SH-SY5Y (cell line): ENCODE results near the gene ANKRD63.

ENCODE experiments used
- GATA2 ChIP-seq: IDR thresholded peaks from 2 replicates; pipeline ENCODE4 v1.6.1; 2011; ENCODE audit warnings: mild to moderate bottlenecking, low read depth, low read length
- GATA3 ChIP-seq: IDR thresholded peaks from 2 replicates; pipeline ENCODE4 v1.6.1; 2011; ENCODE audit warnings: low read depth, mild to moderate bottlenecking, low read length, moderate library complexity

DNA sequence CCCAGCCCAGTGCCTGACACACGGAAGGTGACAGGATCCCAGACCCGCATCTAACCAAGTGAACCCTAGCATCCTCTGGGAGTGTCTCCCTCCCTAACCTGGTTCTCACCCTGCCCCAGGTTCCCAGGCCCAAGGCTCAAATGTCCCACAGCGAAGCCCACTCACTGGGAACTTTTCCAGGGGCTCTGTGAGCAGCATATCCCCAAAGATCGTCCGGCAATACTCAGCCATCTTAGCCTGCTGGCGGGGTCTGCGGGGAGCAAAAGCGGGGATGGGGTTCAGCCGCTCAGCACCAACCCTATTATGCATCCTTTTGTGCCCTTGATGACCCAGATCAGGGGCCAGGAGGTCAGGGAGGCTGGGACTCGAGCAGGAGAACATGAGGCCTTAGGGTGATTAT, 14.5 kb upstream of the ANKRD63 start:
- no peak for TF ChIP-seq GATA2
- TF ChIP-seq GATA3: no peak
